ENCODE measurements around the gene PLSCR4. TPM values are rescaled to one million over a fixed set of nuclear protein-coding genes. Genes with fewer than 3 reads are reported as not detected.

PLSCR4 gene
- total and polyA plus RNA-seq, 2 of the 4 experiments (the other 2 are of a cell fraction) = 3.8 to 4.4 TPM

DNA sequence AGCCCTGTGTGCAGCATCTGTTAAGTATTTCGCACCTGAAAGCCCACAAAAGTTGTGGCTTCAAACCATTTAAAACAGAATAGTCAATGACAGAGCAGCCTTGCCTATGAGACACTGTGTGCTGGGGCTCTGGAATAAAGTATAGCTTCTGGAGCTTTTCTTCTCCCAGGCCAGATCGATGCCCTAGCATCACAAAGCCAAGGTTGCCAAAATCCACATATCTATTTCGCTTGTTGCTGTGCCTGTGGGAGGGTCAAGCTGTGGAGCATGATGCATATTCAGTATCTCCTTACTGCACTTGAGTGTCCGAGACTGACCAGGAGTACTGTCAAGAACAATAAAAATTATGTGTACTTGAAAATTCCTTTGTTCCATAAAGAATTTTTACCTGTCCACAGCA is 97.5 kb downstream of the PLSCR4 start:
- H3K27ac ChIP-seq (ENCODE audit: insufficient read depth, low read length) = no peak overlapping the region

More for the DNA sequence above, 97.5 kb downstream of the PLSCR4 start:
- Histone ChIP-seq H3K9ac (ENCODE audit: low read depth, low read length) (no peak overlapping the region), H3K79me1 (ENCODE audit: low read depth in 1 of 2, low read length in 2 of 2) (peaks cover 14 to 57% of the 10 kb centered on the region in 2 experiments; a peak in 2 of 4 replicates), H3K23ac (ENCODE audit: low read depth, low read length) (no peak overlapping the region), H2AK9ac (replicated peaks; ENCODE audit: low read depth, low read length, poor library complexity) (no peak overlapping the region), H2AFZ (replicated peaks; ENCODE audit: low read length, poor library complexity) (no peak overlapping the region), H4K91ac (ENCODE audit: insufficient read depth, low read depth, low read length) (no peak overlapping the region), H2BK5ac (ENCODE audit: low read depth, low read length, poor library complexity, severe bottlenecking) (no peak overlapping the region), H3K4me3 (ENCODE audit: insufficient read depth, low read depth, low read length) (no peak overlapping the region), H2BK15ac (ENCODE audit: low read depth, low read length) (no peak overlapping the region), H3K9me1 (ENCODE audit: insufficient read depth, low read length) (peaks cover 7% of the 10 kb centered on the region), H4K8ac (ENCODE audit: low read depth in 2 of 2, low read length in 2 of 2) (no peak overlapping the region), H2AK5ac (ENCODE audit: low read depth, low read length) (no peak overlapping the region), H2BK20ac (ENCODE audit: low read depth, low read length) (no peak overlapping the region), H3K36me3 (ENCODE audit: control insufficient read depth, insufficient read depth, low read length) (peaks cover 5% of the 10 kb centered on the region), H3K4ac (ENCODE audit: low read depth, low read length) (no peak overlapping the region), H3K14ac (replicated peaks; ENCODE audit: low read depth, low read length) (no peak overlapping the region), H3K4me1 (ENCODE audit: control insufficient read depth, insufficient read depth, low read length) (peaks cover 12% of the 10 kb centered on the region), H3K4me2 (ENCODE audit: low read depth, low read length) (no peak overlapping the region), H3K18ac (ENCODE audit: low read depth, low read length) (no peak overlapping the region), H4K20me1 (ENCODE audit: insufficient read depth, low read length) (peaks cover 51% of the 10 kb centered on the region), H2BK120ac (ENCODE audit: low read depth, low read length) (no peak overlapping the region), H3K9me3 (ENCODE audit: control insufficient read depth, insufficient read depth, low read length) (no peaks in the 10 kb centered on the region), H4K5ac (ENCODE audit: low read depth, low read length) (no peak overlapping the region; the same call in 1 of the 2 replicates), H3K27me3 (ENCODE audit: control insufficient read depth, insufficient read depth, low read length) (no peaks in the 10 kb centered on the region), H3K56ac (ENCODE audit: extremely low read depth, insufficient read depth, low read length) (no peak overlapping the region)
- DNase-seq (no peak), ATAC-seq (ENCODE audit: low read depth) (no peak)
- in situ Hi-C loops (cut with MboI; ENCODE audit: low sequenced_read_pairs) (no loop called here), dilution Hi-C loops (cut with HindIII; ENCODE audit: low sequenced_read_pairs, unreplicated experiment) (no loop called here), intact Hi-C loops (cut with micrococcal nuclease) (no loop called here)
- TF ChIP-seq RFX5 (IDR thresholded peaks at IDR 0.05; ENCODE audit: low read depth, low read length) = no peak
- no peak for TF ChIP-seq SMC3 (IDR thresholded peaks at IDR 0.05; ENCODE audit: low read depth, low read length)
- no peak for TF ChIP-seq MAFK (IDR thresholded peaks at IDR 0.05; ENCODE audit: low read depth, low read length)
- TF ChIP-seq CHD1 (IDR thresholded peaks at IDR 0.05; ENCODE audit: low read depth, low read length) = no peak
- TF ChIP-seq FOS (IDR thresholded peaks at IDR 0.05; ENCODE audit: low read depth, low read length) = no peak
- TF ChIP-seq, protein P1, sequence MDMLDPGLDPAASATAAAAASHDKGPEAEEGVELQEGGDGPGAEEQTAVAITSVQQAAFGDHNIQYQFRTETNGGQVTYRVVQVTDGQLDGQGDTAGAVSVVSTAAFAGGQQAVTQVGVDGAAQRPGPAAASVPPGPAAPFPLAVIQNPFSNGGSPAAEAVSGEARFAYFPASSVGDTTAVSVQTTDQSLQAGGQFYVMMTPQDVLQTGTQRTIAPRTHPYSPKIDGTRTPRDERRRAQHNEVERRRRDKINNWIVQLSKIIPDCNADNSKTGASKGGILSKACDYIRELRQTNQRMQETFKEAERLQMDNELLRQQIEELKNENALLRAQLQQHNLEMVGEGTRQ (IDR thresholded peaks at IDR 0.05; ENCODE audit: low read depth, low read length) = no peak
- no peak for TF ChIP-seq BHLHE40 (IDR thresholded peaks at IDR 0.05; ENCODE audit: low read depth, low read length)
- TF ChIP-seq CTCF (conservative IDR thresholded peaks at IDR 0.05; ENCODE audit: low read depth, low read length) = no peak
- TF ChIP-seq RAD21 (IDR thresholded peaks at IDR 0.05; ENCODE audit: low read length) = no peak
- TF ChIP-seq CEBPB (IDR thresholded peaks at IDR 0.05; ENCODE audit: low read depth, low read length) = no peak
- no peak for TF ChIP-seq POLR2A (IDR thresholded peaks at IDR 0.05; ENCODE audit: low read depth, low read length)
- no peak for TF ChIP-seq RCOR1 (IDR thresholded peaks at IDR 0.05; ENCODE audit: insufficient replicate concordance, low read length)
- TF ChIP-seq MXI1 (IDR thresholded peaks at IDR 0.05; ENCODE audit: borderline replicate concordance, low read depth, low read length) = no peak
- no peak for TF ChIP-seq MAZ (IDR thresholded peaks at IDR 0.05; ENCODE audit: borderline replicate concordance, low read depth, low read length)
- no peak for TF ChIP-seq NFE2L2 (IDR thresholded peaks at IDR 0.05; ENCODE audit: low read depth, low read length)
- TF ChIP-seq ELK1 (IDR thresholded peaks at IDR 0.05; ENCODE audit: borderline replicate concordance, low read depth, low read length) = no peak
- CTCF ChIA-PET = interaction anchor here (0.6 kb wide), 1 partner anchor 37 kb away, joined by 3 read pairs; no protein-coding TSS in a partner anchor
- WGBS, 2 experiments (ENCODE audit: extremely low coverage in 2 of 2, insufficient read length in 1 of 2) = no CpG with 5 or more reads among the region's 4 CpGs
- BruUV-seq (replicated peaks) = no TSS peak
- POLR2A ChIA-PET (ENCODE audit: unreplicated experiment) = interaction anchor here (1.3 kb wide), 1 partner anchor 8 kb away, joined by 4 read pairs; no protein-coding TSS in a partner anchor
